HepG2 (cell line): Measurements from ENCODE around the gene HTR1A. TPM values are rescaled to one million over a fixed set of nuclear protein-coding genes. Genes with fewer than 3 reads are reported as not detected.

Source experiments
- ATAC-seq: fragments of 200-7000 bp; cut with Tn5 transposase; 3 replicates; pipeline ENCODE4 v1.9.1; 2020; ENCODE audit warnings: mild to moderate bottlenecking, moderate library complexity
- Bru-seq: library from RNA; stranded (reverse); fragments of 400-500 nt; gene quantifications from one replicate; lab custom pipeline; 2021; lab: Mats Ljungman, UMichigan
- BruChase-seq, 2 experiments: library from RNA; stranded (reverse); fragments of 400-500 nt; gene quantifications; one replicate each; lab custom pipeline; 2021; lab: Mats Ljungman, UMichigan
- BruUV-seq: library from RNA; stranded (reverse); fragments of 400-500 nt; replicated peaks from 2 replicates; lab custom pipeline; 2021; lab: Mats Ljungman, UMichigan
- CTCF ChIA-PET: fragments of 300-600 bp; formaldehyde crosslinking; extraction: SDS; loops from one replicate; lab custom pipeline; 2021; ENCODE audit warnings: low total read pairs, inconsistent platforms, low intra/inter-chr PET ratio; lab: Yijun Ruan, JAX
- POLR2A ChIA-PET: fragments of 350-600 bp; sonication (Branson Sonifier 250); formaldehyde crosslinking; loops from one replicate; lab custom pipeline; 2020; ENCODE audit warnings: antibody characterized with exemption, inconsistent platforms; lab: Yijun Ruan, JAX
- DNase-seq: peaks from one replicate; pipeline ENCODE4 v3.0.0-alpha.2; 2015; ENCODE audit warnings: low spot score
- FAIRE-seq: peaks from 3 replicates; lab custom pipeline; 2011; peaks lifted over from hg19 to GRCh38; lab: Jason Lieb, UNC
- H2AFZ ChIP-seq: one replicate; pipeline ENCODE4 v1.6.1; 2011; ENCODE audit warnings: low read length, inconsistent platforms
- H3K27ac ChIP-seq: fragments of 300-600 bp; 3 replicates; pipeline ENCODE4 v1.8.0; 2011; ENCODE audit warnings: mixed run types, mild to moderate bottlenecking, mixed read lengths, low read length, inconsistent platforms; ENCODE audit not compliant: insufficient read depth; ENCODE audit errors: extremely low read length
- H3K27me3 ChIP-seq, 2 experiments: fragments of 200-600 bp in 1 of 2; 2 replicates in 1 of 2; 3 replicates in 1 of 2; pipeline versions ENCODE4 v1.6.0 to v1.8.0; 2011; ENCODE audit warnings: low read length in 2 of 2, mild to moderate bottlenecking in 2 of 2, moderate library complexity in 2 of 2, inconsistent platforms in 1 of 2; ENCODE audit not compliant: insufficient read depth in 2 of 2, control insufficient read depth in 1 of 2
- H3K36me3 ChIP-seq, 2 experiments: fragments of 200-600 bp in 1 of 2; replicated peaks in 1 of 2; 2 replicates in 1 of 2; 3 replicates in 1 of 2; pipeline versions ENCODE4 v1.5.1 to v1.8.0; 2011; ENCODE audit warnings: low read length in 2 of 2, inconsistent platforms in 1 of 2; ENCODE audit not compliant: insufficient read depth in 2 of 2, control insufficient read depth in 1 of 2
- H3K4me1 ChIP-seq: 2 replicates; pipeline ENCODE4 v1.5.1; 2012; ENCODE audit warnings: low read length, inconsistent platforms; ENCODE audit not compliant: insufficient read depth
- H3K4me2 ChIP-seq: 2 replicates; pipeline ENCODE4 v1.6.0; 2011; ENCODE audit warnings: low read depth, low read length, inconsistent platforms
- H3K4me3 ChIP-seq, 3 experiments: fragments of 200-600 bp in 1 of 3; sonication (generic), shearing (Covaris generic) in 1 of 3; replicated peaks in 1 of 3; 2 replicates each; pipeline ENCODE4 v1.5.1; 2011 to 2016; ENCODE audit warnings: low read length in 3 of 3, inconsistent platforms in 2 of 3, low read depth in 2 of 3, mild to moderate bottlenecking in 2 of 3, control low read depth in 1 of 3, mixed read lengths in 1 of 3; ENCODE audit not compliant: insufficient read depth in 1 of 3
- H3K79me2 ChIP-seq: one replicate; pipeline ENCODE4 v1.6.1; 2011; ENCODE audit warnings: low read length, inconsistent platforms; ENCODE audit not compliant: insufficient read depth
- H3K9ac ChIP-seq: 2 replicates; pipeline ENCODE4 v1.6.0; 2011; ENCODE audit warnings: mild to moderate bottlenecking, low read depth, low read length, inconsistent platforms; ENCODE audit not compliant: insufficient read depth
- H3K9me3 ChIP-seq: 2 replicates; pipeline ENCODE4 v1.5.1; 2012; ENCODE audit warnings: mild to moderate bottlenecking, low read length
- H4K20me1 ChIP-seq: 2 replicates; pipeline ENCODE4 v1.6.0; 2011; ENCODE audit warnings: inconsistent platforms, mild to moderate bottlenecking, low read length, moderate library complexity; ENCODE audit not compliant: insufficient read depth
- FOSL1 ChIP-seq: sonication (generic); formaldehyde crosslinking; IDR thresholded peaks from 2 replicates; pipeline ENCODE4 v1.9.0; 2021; ENCODE audit warnings: missing genetic modification reagents, borderline replicate concordance
- FOXJ3 ChIP-seq: sonication (generic); formaldehyde crosslinking; IDR thresholded peaks from 2 replicates; pipeline ENCODE4 v1.4.0; 2020; ENCODE audit warnings: missing genetic modification reagents, mild to moderate bottlenecking, borderline replicate concordance
- HMGA1 ChIP-seq: sonication (generic); formaldehyde crosslinking; conservative IDR thresholded peaks from 2 replicates; pipeline ENCODE4 v1.4.0; 2020; ENCODE audit warnings: missing genetic modification reagents
- HMGXB3 ChIP-seq: sonication (generic); formaldehyde crosslinking; IDR thresholded peaks from 2 replicates; pipeline ENCODE4 v1.4.0; 2020; ENCODE audit warnings: missing genetic modification reagents, borderline replicate concordance
- MXD4 ChIP-seq: IDR thresholded peaks from 2 replicates; pipeline ENCODE4 v1.6.1; 2016; ENCODE audit warnings: mild to moderate bottlenecking, missing biosample characterization, missing genetic modification reagents
- MYC ChIP-seq: sonication (generic); formaldehyde crosslinking; IDR thresholded peaks from 2 replicates; pipeline ENCODE4 v1.9.0; 2021; ENCODE audit warnings: missing genetic modification reagents, borderline replicate concordance
- PRDM4 ChIP-seq: sonication (generic); formaldehyde crosslinking; IDR thresholded peaks from 2 replicates; pipeline ENCODE4 v1.9.0; 2021; ENCODE audit warnings: missing genetic modification reagents, borderline replicate concordance
- RNF2 ChIP-seq: fragments of 450-650 bp; conservative IDR thresholded peaks from 2 replicates; pipeline ENCODE4 v1.6.1; 2016; ENCODE audit warnings: low read depth
- SETDB1 ChIP-seq: sonication (generic); formaldehyde crosslinking; IDR thresholded peaks from 2 replicates; pipeline ENCODE4 v1.5.1; 2020; ENCODE audit warnings: missing genetic modification reagents, mild to moderate bottlenecking, borderline replicate concordance
- ZNF383 ChIP-seq: sonication (generic); formaldehyde crosslinking; IDR thresholded peaks from 2 replicates; pipeline ENCODE4 v1.4.0; 2020; ENCODE audit warnings: missing genetic modification reagents, mild to moderate bottlenecking, borderline replicate concordance
- ZNF577 ChIP-seq: sonication (generic); formaldehyde crosslinking; IDR thresholded peaks from 2 replicates; pipeline ENCODE4 v1.4.0; 2020; ENCODE audit warnings: mild to moderate bottlenecking, low read depth, missing genetic modification reagents, borderline replicate concordance
- ZNF644 ChIP-seq: IDR thresholded peaks from 2 replicates; pipeline ENCODE4 v1.6.1; 2016; ENCODE audit warnings: low read depth
- WGBS: methylation state at CpG from one replicate; pipeline ENCODE4 v1.1.6; 2017; ENCODE audit warnings: low lambda C conversion rate; 5-methylcytosine and 5-hydroxymethylcytosine counted together
- in situ Hi-C: cut with HindIII; loops from 2 replicates; pipeline ENCODE4 v1.10.0; 2017; ENCODE audit warnings: low pct_unique_long_range_greater_than_20kb; ENCODE audit not compliant: extremely low pct_ligation_motif_present
- intact Hi-C: fragments of 100-400 bp; cut with micrococcal nuclease; formaldehyde crosslinking; loops from one replicate; pipeline ENCODE4 v1.10.0; 2022; ENCODE audit not compliant: unreplicated experiment
- long read RNA-seq, 2 experiments: library from RNA in 1 of 2; library from polyadenylated mRNA in 1 of 2; stranded (forward) in 1 of 2; unstranded in 1 of 2; transcript quantifications; one replicate each; pipeline ENCODE4 v2.0.0, GENCODE V29; 2019 to 2022
- polyA minus RNA-seq, 3 experiments: library from RNA; depleted of rRNA, polyadenylated mRNA; stranded (reverse); fragments of >200 nt; gene quantifications; 2 replicates each; pipeline ENCODE4 v1.2.3, GENCODE V29; 2011; ENCODE audit warnings: low replicate concordance in 1 of 3
- polyA plus RNA-seq, 8 experiments: library from polyadenylated mRNA; depleted of rRNA in 3 of 8; stranded (reverse) in 7 of 8; unstranded in 1 of 8; fragments of >200 nt; fragmentation: Illumina TruSeq in 4 of 8; extraction: Trizol in 4 of 8; gene quantifications; 2 replicates each; pipeline versions ENCODE4 v1.2.1 to v1.2.3, GENCODE V29; 2011 to 2016; ENCODE audit warnings: low read depth in 4 of 8, missing spikeins in 1 of 8, mixed read lengths in 1 of 8; ENCODE audit not compliant: insufficient read depth in 1 of 8
- total RNA-seq, 5 experiments: library from RNA; depleted of rRNA; stranded (reverse); fragments of >200 nt; fragmentation: Illumina TruSeq; extraction: Trizol; gene quantifications; 2 replicates each; pipeline ENCODE4 v1.2.3, GENCODE V29; 2016; ENCODE audit warnings: low read depth in 1 of 5

Gene HTR1A
- total RNA-seq (2016; rRNA removed; fragmentation: Illumina TruSeq; extraction: Trizol) (not detected in 2 replicates), polyA plus RNA-seq (2011; rRNA removed) (not detected in 2 replicates), polyA minus RNA-seq (2011; rRNA and poly(A)+ RNA removed; ENCODE audit: low replicate concordance) (not detected in 2 replicates), Bru-seq, nascent RNA (not detected), BruChase-seq, experiment 1, labeled RNA remaining after a 6-hour chase (not detected), BruChase-seq, experiment 2, labeled RNA remaining after a 2-hour chase (not detected)
- total RNA-seq (2016; cell fraction: cytosol; rRNA removed; fragmentation: Illumina TruSeq; extraction: Trizol; ENCODE audit: low read depth), result not detected in 2 replicates
- not detected in 2 replicates for total RNA-seq (2016; cell fraction: insoluble cytoplasmic fraction; rRNA removed; fragmentation: Illumina TruSeq; extraction: Trizol)
- not detected in 2 replicates for total RNA-seq (2016; cell fraction: membrane; rRNA removed; fragmentation: Illumina TruSeq; extraction: Trizol)
- not detected in 2 replicates for total RNA-seq (2016; cell fraction: nucleus; rRNA removed; fragmentation: Illumina TruSeq; extraction: Trizol)
- not detected in 2 replicates for polyA plus RNA-seq (2011; cell fraction: cytosol; rRNA removed)
- polyA plus RNA-seq (2011; cell fraction: nucleus; rRNA removed), result not detected in 2 replicates
- not detected in 2 replicates for polyA plus RNA-seq (2012)
- not detected in 2 replicates for polyA plus RNA-seq (2016; cell fraction: cytosol; fragmentation: Illumina TruSeq; extraction: Trizol; ENCODE audit: low read depth)
- not detected in 2 replicates for polyA plus RNA-seq (2016; cell fraction: insoluble cytoplasmic fraction; fragmentation: Illumina TruSeq; extraction: Trizol; ENCODE audit: low read depth)
- polyA plus RNA-seq (2016; cell fraction: membrane; fragmentation: Illumina TruSeq; extraction: Trizol; ENCODE audit: low read depth), result not detected in 2 replicates
- not detected in 2 replicates for polyA plus RNA-seq (2016; cell fraction: nucleus; fragmentation: Illumina TruSeq; extraction: Trizol; ENCODE audit: insufficient read depth, low read depth)
- polyA minus RNA-seq (2011; cell fraction: cytosol; rRNA and poly(A)+ RNA removed), result not detected in 2 replicates
- polyA minus RNA-seq (2011; cell fraction: nucleus; rRNA and poly(A)+ RNA removed), result not detected in 2 replicates
- long read RNA-seq, experiment 1, result 0 reads
- long read RNA-seq, experiment 2, result 0 reads

- FAIRE-seq (no peak), ATAC-seq (no peak), DNase-seq (no peak)
- Histone ChIP-seq H3K9ac (no peak within 1 kb of the TSS), H3K4me3 (no peak within 1 kb of the TSS), H3K9me3 (peaks cover 11% of the 10 kb centered on the region; the same call in 1 of the 2 replicates), H4K20me1 (no peaks in the 10 kb centered on the region), H3K4me2 (no peak within 1 kb of the TSS), H2AFZ (no peak within 1 kb of the TSS), H3K36me3 (no peaks in the 10 kb centered on the region), H3K79me2 (no peaks in the 10 kb centered on the region), H3K27ac (no peak within 1 kb of the TSS), H3K4me1 (no peaks in the 10 kb centered on the region), H3K27me3 (no peaks in the 10 kb centered on the region)
- intact Hi-C loops (loop anchor here (10.0 kb wide), 1 partner anchor 1517 kb away; no protein-coding TSS in a partner anchor), in situ Hi-C loops (loop anchor here (10.0 kb wide), 1 partner anchor 557 kb away; no protein-coding TSS in a partner anchor)
- WGBS, result 18% methylated on average over 9 of the region's 9 CpGs
- no TSS peak for BruUV-seq
- CTCF ChIA-PET, result interaction anchor here (1.8 kb wide), 1 partner anchor 560 kb away, joined by 16 read pairs; no protein-coding TSS in a partner anchor
- POLR2A ChIA-PET, result no interaction called here
- TF ChIP-seq ZNF577 (CRISPR knock-in tag) (no peak), RNF2 (no peak), ZNF644 (no peak), HMGXB3 (CRISPR knock-in tag) (no peak), ZNF383 (CRISPR knock-in tag) (no peak), SETDB1 (no peak), HMGA1 (CRISPR knock-in tag) (no peak), FOSL1 (CRISPR knock-in tag) (no peak), MXD4 (CRISPR knock-in tag) (no peak), FOXJ3 (no peak), PRDM4 (CRISPR knock-in tag) (no peak), MYC (no peak)
These were observed at the start of gene HTR1A for GRCh38 chr5:63962279-63962678. Gene HTR1A, minus strand, starts transcription at chr5:63962445. Its CDS starts 726 bp downstream, at chr5:63961719.
